ENCODE measurements around the gene SENP7.
"Not testable (repeated sequence)": the region's sequence is repeated elsewhere in the genome, so short reads cannot be mapped to it uniquely, and the experiment has no call there.

Gene SENP7

DNA sequence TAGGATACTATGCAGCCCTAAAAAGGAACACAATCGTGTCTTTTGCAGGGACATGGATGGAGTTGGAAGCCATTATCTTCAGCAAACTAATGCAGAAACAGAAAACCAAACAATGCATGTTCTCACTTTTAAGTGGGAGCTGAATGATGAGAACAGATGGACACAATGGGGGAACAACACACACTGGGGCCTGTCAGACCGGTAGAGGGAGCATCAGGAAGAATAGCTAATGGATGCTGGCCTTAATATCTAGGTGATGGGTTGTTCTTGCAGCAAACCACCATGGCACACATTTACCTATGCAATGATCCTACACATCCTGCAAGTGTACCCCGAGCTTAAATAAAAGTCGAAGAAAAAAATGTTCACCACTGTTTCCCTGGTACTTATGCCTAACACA, 17.5 kb downstream of the SENP7 start:
- no peaks in the 10 kb centered on the region for H3K27me3 ChIP-seq (ENCODE audit: control insufficient read depth, low read length)
- no peaks in the 10 kb centered on the region for H3K9me2 ChIP-seq (replicated peaks; ENCODE audit: control insufficient read depth, low read length)
- no peaks in the 10 kb centered on the region for H3K4me1 ChIP-seq (ENCODE audit: control insufficient read depth, low read length)
- no peak overlapping the region for H3K4me2 ChIP-seq (ENCODE audit: low read length)
- H3K27ac ChIP-seq (ENCODE audit: low read depth, low read length): no peak overlapping the region
- H3K79me2 ChIP-seq (ENCODE audit: control insufficient read depth, low read length): no peaks in the 10 kb centered on the region
- no peaks in the 10 kb centered on the region for H4K20me1 ChIP-seq (ENCODE audit: control insufficient read depth, insufficient read depth, low read depth, low read length)
- H3K36me3 ChIP-seq (ENCODE audit: control insufficient read depth, low read length): peaks cover 10% of the 10 kb centered on the region
- H3F3A ChIP-seq (ENCODE audit: control insufficient read depth, insufficient read depth): no peaks in the 10 kb centered on the region
- H3K9me3 ChIP-seq (ENCODE audit: control insufficient read depth, insufficient read depth, low read length): no peaks in the 10 kb centered on the region
- TF ChIP-seq EZH2phosphoT487 (IDR thresholded peaks at IDR 0.05; ENCODE audit: borderline replicate concordance, low read length): no peak
- TF ChIP-seq, protein P1, sequence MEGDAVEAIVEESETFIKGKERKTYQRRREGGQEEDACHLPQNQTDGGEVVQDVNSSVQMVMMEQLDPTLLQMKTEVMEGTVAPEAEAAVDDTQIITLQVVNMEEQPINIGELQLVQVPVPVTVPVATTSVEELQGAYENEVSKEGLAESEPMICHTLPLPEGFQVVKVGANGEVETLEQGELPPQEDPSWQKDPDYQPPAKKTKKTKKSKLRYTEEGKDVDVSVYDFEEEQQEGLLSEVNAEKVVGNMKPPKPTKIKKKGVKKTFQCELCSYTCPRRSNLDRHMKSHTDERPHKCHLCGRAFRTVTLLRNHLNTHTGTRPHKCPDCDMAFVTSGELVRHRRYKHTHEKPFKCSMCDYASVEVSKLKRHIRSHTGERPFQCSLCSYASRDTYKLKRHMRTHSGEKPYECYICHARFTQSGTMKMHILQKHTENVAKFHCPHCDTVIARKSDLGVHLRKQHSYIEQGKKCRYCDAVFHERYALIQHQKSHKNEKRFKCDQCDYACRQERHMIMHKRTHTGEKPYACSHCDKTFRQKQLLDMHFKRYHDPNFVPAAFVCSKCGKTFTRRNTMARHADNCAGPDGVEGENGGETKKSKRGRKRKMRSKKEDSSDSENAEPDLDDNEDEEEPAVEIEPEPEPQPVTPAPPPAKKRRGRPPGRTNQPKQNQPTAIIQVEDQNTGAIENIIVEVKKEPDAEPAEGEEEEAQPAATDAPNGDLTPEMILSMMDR (IDR thresholded peaks at IDR 0.05; ENCODE audit: low read depth, low read length, poor library complexity, severe bottlenecking): no peak
- no peak overlapping the region for H3K4me3 ChIP-seq (ENCODE audit: low read length)

DNA sequence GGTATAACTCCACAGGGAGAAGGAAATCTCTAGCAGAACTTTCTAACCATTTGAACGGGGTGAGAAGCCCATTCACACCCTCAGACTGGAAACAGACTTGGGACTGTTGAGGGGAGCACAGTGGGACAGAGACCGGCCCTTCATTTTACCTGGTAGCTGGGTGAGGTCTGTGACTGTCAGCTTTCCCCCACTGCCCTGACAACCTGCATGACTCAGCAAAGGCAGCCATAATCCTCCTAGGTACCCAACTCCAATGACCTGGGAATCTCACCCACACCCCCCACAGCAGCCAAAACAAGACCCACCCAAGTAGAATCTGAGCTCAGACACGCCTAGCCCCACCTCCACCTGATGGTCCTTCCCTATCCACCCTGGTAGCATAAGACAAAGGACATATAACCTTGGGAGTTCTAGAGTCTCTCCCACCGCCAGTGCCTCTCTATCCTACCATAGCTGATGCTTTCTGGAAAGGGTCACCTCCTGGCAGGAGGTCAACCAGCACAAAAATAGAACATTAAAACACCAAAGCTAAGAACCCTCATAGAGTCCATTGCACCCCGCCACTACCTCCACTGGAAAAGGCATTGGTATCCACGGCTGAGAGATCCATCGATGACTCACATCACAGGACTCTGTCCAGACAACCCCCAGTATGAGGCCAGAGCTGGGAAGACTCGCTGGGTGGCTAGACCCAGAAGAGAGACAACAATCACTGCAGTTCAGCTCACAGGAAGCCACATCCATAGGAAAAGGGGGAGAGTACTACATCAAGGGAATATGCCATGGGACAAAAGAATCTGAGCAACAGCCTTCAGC, 28.0 kb downstream of the SENP7 start:
- H3F3A ChIP-seq (ENCODE audit: control insufficient read depth, insufficient read depth): no peaks in the 10 kb centered on the region
- no peak overlapping the region for H3K4me2 ChIP-seq (ENCODE audit: low read length)
- no peaks in the 10 kb centered on the region for H3K4me1 ChIP-seq (ENCODE audit: control insufficient read depth, low read length)

DNA sequence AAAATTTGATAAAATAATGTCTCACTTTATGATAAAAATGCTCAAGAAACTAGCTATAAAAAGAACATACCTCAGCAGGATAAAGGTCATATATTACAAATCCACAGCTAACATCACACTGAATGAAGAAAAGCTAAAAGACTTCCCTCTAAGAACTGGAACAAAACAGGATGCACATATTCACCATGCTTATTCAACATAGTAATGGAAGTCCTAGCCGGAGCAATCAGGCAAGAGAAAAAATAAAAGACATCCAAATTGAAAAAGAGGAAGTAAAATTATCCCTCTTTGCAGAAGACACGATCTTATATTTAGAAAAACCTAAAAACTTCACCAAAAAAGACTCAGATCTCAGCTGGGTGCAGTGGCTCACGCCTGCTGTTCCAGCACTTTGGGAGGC, 34.0 kb downstream of the SENP7 start:
- peaks cover 10% of the 10 kb centered on the region for H3K4me1 ChIP-seq (ENCODE audit: control insufficient read depth, low read length)
- no peak overlapping the region for H3K27ac ChIP-seq (ENCODE audit: low read depth, low read length)
- H3K4me2 ChIP-seq (ENCODE audit: low read length): no peak overlapping the region
- H3K9me3 ChIP-seq (ENCODE audit: control insufficient read depth, insufficient read depth, low read length): no peaks in the 10 kb centered on the region; the same call in 1 of the 2 replicates
- H3K27me3 ChIP-seq (ENCODE audit: control insufficient read depth, low read length): no peaks in the 10 kb centered on the region
- H3K9me2 ChIP-seq (replicated peaks; ENCODE audit: control insufficient read depth, low read length): no peaks in the 10 kb centered on the region
- H4K20me1 ChIP-seq (ENCODE audit: control insufficient read depth, insufficient read depth, low read depth, low read length): no peaks in the 10 kb centered on the region
- peaks cover 24% of the 10 kb centered on the region for H3K79me2 ChIP-seq (ENCODE audit: control insufficient read depth, low read length)
- TF ChIP-seq, protein P1 (IDR thresholded peaks at IDR 0.05; ENCODE audit: low read depth, low read length, poor library complexity, severe bottlenecking): no peak
- TF ChIP-seq EZH2phosphoT487 (IDR thresholded peaks at IDR 0.05; ENCODE audit: borderline replicate concordance, low read length): no peak
- H3K36me3 ChIP-seq (ENCODE audit: control insufficient read depth, low read length): no peaks in the 10 kb centered on the region; the same call in 1 of the 2 replicates
- no peak overlapping the region for H3K4me3 ChIP-seq (ENCODE audit: low read length)
- H3F3A ChIP-seq (ENCODE audit: control insufficient read depth, insufficient read depth): no peaks in the 10 kb centered on the region

More for the DNA sequence above, 28.0 kb downstream of the SENP7 start:
- Histone ChIP-seq H3K27me3 (ENCODE audit: control insufficient read depth, low read length) (no peaks in the 10 kb centered on the region), H3K36me3 (ENCODE audit: control insufficient read depth, low read length) (peaks cover 4% of the 10 kb centered on the region), H3K79me2 (ENCODE audit: control insufficient read depth, low read length) (peaks cover 6% of the 10 kb centered on the region), H3K9me2 (replicated peaks; ENCODE audit: control insufficient read depth, low read length) (no peaks in the 10 kb centered on the region), H4K20me1 (ENCODE audit: control insufficient read depth, insufficient read depth, low read depth, low read length) (no peaks in the 10 kb centered on the region), H3K9me3 (ENCODE audit: control insufficient read depth, insufficient read depth, low read length) (no peaks in the 10 kb centered on the region), H3K4me3 (ENCODE audit: low read length) (no peak overlapping the region), H3K27ac (ENCODE audit: low read depth, low read length) (no peak overlapping the region)
- TF ChIP-seq EZH2phosphoT487 (IDR thresholded peaks at IDR 0.05; ENCODE audit: borderline replicate concordance, low read length): no peak
- TF ChIP-seq, protein P1 (IDR thresholded peaks at IDR 0.05; ENCODE audit: low read depth, low read length, poor library complexity, severe bottlenecking): no peak

DNA sequence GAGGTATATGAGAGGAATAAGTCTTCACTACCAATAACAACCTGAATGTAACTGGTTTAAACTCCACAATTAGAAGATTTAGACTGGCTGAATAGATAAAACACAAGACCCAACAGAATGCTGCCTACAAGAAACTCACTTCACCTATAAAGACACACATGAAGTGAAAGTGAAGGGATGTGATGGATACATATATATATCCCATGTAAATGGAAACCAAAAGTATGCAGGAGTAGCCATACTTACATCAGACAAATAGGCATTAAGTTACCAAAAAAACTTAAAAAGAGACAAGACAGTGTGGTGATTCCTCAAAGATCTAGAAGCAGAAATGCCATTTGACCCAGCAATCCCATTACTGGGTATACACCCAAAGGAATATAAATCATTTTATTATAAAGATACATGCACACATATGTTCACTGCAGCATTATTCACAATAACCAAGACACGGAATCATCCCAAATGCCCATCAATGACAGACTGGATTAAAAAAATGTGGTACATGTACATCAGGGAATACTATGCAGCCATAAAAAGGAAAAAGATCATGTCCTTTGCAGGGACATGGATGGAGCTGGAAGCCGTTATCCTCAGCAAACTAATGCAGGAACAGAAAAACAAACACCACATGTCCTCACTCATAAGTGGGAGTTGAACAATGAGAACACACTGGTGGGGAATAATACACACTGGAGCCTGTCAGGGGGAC, 38.0 kb downstream of the SENP7 start:
- H3K4me2 ChIP-seq (ENCODE audit: low read length); H3K36me3 ChIP-seq (ENCODE audit: control insufficient read depth, low read length); H3K27me3 ChIP-seq (ENCODE audit: control insufficient read depth, low read length); H3K9me3 ChIP-seq (ENCODE audit: control insufficient read depth, insufficient read depth, low read length); H3K4me3 ChIP-seq (ENCODE audit: low read length); H3K9me2 ChIP-seq (replicated peaks; ENCODE audit: control insufficient read depth, low read length); H3F3A ChIP-seq (ENCODE audit: control insufficient read depth, insufficient read depth); H4K20me1 ChIP-seq (ENCODE audit: control insufficient read depth, insufficient read depth, low read depth, low read length); H3K27ac ChIP-seq (ENCODE audit: low read depth, low read length): not testable (repeated sequence)
- peaks cover 18% of the 10 kb centered on the region for H3K79me2 ChIP-seq (ENCODE audit: control insufficient read depth, low read length)
- H3K4me1 ChIP-seq (ENCODE audit: control insufficient read depth, low read length): peaks cover 18% of the 10 kb centered on the region

DNA sequence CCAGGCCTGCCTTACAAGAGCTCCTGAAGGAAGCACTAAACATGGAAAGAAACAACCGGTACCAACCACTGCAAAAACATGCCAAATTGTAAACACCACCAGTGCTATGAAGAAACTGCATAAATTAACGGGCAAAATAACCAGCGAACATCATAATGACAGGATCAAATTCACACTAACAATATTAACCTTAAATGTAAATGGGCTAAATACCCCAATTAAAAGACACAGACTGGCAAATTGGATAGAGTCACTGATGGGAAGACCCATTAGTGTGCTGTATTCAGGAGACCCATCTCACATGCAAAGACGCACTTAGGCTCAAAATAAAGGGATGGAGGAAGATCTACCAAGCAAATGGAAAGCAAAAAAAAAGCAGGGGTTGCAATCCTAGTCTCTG, 44.3 kb downstream of the SENP7 start:
- not testable (repeated sequence) for H3K4me1 ChIP-seq (ENCODE audit: control insufficient read depth, low read length); H3K27ac ChIP-seq (ENCODE audit: low read depth, low read length); H3K79me2 ChIP-seq (ENCODE audit: control insufficient read depth, low read length); H3K9me3 ChIP-seq (ENCODE audit: control insufficient read depth, insufficient read depth, low read length); H3K9me2 ChIP-seq (replicated peaks; ENCODE audit: control insufficient read depth, low read length); H3K4me2 ChIP-seq (ENCODE audit: low read length); H3F3A ChIP-seq (ENCODE audit: control insufficient read depth, insufficient read depth); H3K27me3 ChIP-seq (ENCODE audit: control insufficient read depth, low read length); H4K20me1 ChIP-seq (ENCODE audit: control insufficient read depth, insufficient read depth, low read depth, low read length); H3K36me3 ChIP-seq (ENCODE audit: control insufficient read depth, low read length); H3K4me3 ChIP-seq (ENCODE audit: low read length)
